Motor neuron (in vitro differentiated cells): ENCODE measurements around the gene LENG1. TPM values are rescaled to one million over a fixed set of nuclear protein-coding genes. Genes with fewer than 3 reads are reported as not detected.
"Not testable (repeated sequence)": the region's sequence is repeated elsewhere in the genome, so short reads cannot be mapped to it uniquely, and the experiment has no call there.

ENCODE experiments used
- ATAC-seq, 8 experiments: fragments of 200-7000 bp; cut with Tn5 transposase; replicated peaks in 6 of 8; 2 replicates each; pipeline ENCODE4 v1.8.0; 2021; ENCODE audit warnings: mild to moderate bottlenecking in 8 of 8, moderate library complexity in 8 of 8
- H3K27ac ChIP-seq, 2 donors: fragments of 250-450 bp; sonication (Bioruptor Pico); 2 replicates each; pipeline ENCODE4 v1.9.0; 2021; ENCODE audit warnings: antibody characterized with exemption in 2 of 2, mild to moderate bottlenecking in 2 of 2, moderate library complexity in 1 of 2
- H3K4me1 ChIP-seq, 2 donors: fragments of 250-450 bp; sonication (Bioruptor Pico); replicated peaks in 1 of 2; 2 replicates each; pipeline ENCODE4 v1.6.1; 2021; ENCODE audit warnings: antibody characterized with exemption in 2 of 2, mild to moderate bottlenecking in 2 of 2, moderate library complexity in 1 of 2
- H3K4me3 ChIP-seq, 5 donors: fragments of 250-450 bp; sonication (Bioruptor Pico); 2 replicates each; pipeline ENCODE4 v1.9.0; 2021; ENCODE audit warnings: antibody characterized with exemption in 5 of 5, mild to moderate bottlenecking in 5 of 5, moderate library complexity in 4 of 5
- WGBS, 10 experiments: fragments of 450-650 bp; shearing (Covaris generic); methylation state at CpG; one replicate each; pipeline ENCODE4 v1.0.0; 2022; 5-methylcytosine and 5-hydroxymethylcytosine counted together
- in situ Hi-C, 9 experiments: fragments of 400-800 bp; cut with MboI; loops; one replicate each; pipeline ENCODE4 v1.15.0; 2021; ENCODE audit warnings: low sequenced_read_pairs in 9 of 9, low pct_unique_long_range_greater_than_20kb in 2 of 9; ENCODE audit not compliant: unreplicated experiment in 9 of 9
- total RNA-seq, 8 experiments: library from RNA; unstranded; fragments of 300-600 nt; gene quantifications; 2 replicates each; pipeline versions ENCODE4 v1.2.3 to v1.2.4, GENCODE V29; 2022

Gene LENG1
- total RNA-seq, 8 experiments from 2014 or later = 8.2 to 12.5 (median 10.9) TPM

- H3K4me1 ChIP-seq, H3K27ac ChIP-seq, H3K4me3 ChIP-seq, ATAC-seq, in situ Hi-C loops: not testable (repeated sequence)
- WGBS, 10 experiments = 60 to 94% (median 72%) methylated on average over 1 to 5 of the region's 23 CpGs; no CpG with 5 or more reads in 4 of the 10 experiments
Measured at GRCh38 chr19:54171736-54172431, 12.4 kb upstream of the LENG1 start.

DNA sequence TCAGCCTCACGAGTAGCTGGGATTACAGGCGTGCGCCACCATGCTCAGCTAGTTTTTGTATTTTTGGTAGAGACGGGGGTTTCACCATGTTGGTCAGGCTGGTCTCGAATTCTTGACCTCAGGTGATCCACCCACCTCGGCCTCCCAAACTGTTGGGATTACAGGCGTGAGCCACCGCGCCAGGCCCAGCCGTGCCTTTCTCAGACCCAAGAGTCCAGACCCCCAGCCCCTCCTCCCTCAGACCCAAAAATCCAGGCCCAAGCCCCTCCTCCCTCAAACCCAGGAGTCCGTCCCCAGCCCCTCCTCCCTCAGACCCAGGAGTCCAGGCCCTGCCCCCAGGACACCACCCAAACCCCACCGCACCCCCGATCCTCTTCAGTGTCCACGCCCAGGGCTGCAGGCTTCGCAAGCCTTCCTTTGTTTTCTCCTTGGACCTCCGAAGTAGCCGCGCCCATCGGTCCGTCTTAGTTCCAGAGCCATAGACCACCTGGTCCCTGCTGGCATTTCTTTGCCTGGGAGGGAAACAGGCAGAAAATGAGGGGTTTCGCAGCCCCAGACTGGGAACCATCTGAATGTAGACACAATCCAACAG is 9.7 kb upstream of the LENG1 start:
- WGBS, 10 experiments = 38 to 100% (median 50%) methylated on average over 1 to 4 of the region's 21 CpGs; no CpG with 5 or more reads in 6 of the 10 experiments
- Histone ChIP-seq H3K27ac (no peak overlapping the region), H3K4me3 (no peak overlapping the region), H3K4me1 (peaks cover 0 to 9% of the 10 kb centered on the region in 2 donors)
- no peak for ATAC-seq
- in situ Hi-C loops = loop anchor here in 1 of 9 experiments (10.0 kb wide), 1 partner anchor 66 kb away; no protein-coding TSS in a partner anchor

DNA sequence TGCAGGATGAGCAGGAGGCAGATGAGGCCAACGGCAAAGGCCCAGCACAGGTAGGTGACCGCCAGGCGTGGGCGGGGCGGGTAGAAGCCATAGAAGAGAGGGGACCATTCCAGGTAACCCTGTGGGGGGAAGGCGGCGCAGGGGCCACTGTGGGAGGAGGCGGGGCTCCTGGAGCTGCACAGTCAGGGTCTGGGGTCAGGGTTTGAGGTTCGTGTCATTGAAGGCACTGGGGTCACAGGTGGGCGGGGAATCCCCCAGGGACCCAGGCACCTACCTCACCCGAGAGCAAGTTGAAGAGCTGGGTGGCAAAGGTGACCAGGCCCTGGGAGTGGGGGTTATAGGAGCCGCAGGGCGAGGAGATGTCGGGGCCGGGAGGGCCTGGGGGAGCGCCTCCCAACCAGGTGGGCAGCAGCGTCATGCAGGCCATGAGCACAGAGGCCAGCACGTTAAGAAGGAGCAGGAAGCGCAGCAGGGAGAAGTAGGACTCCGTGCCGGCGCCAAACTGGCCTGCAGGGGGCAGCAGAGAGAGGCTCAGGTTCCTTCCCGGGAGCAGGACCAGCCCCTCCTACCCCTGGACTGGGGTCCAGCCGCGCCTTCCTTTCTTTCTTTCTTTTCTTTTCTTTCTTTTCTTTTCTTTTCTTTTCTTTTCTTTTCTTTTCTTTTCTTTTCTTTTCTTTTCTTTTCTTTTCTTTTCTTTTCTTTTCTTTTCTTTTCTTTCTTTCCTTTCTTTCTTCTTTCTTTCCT is 8.8 kb upstream of the LENG1 start:
- Histone ChIP-seq H3K4me3 (no peak overlapping the region), H3K4me1 (peaks cover 0 to 9% of the 10 kb centered on the region in 2 donors), H3K27ac (no peak overlapping the region)
- in situ Hi-C loops = loop anchor here in 1 of 9 experiments (10.0 kb wide), 1 partner anchor 66 kb away; no protein-coding TSS in a partner anchor
- WGBS, 10 experiments = 1 to 40% (median 5%) methylated on average over 2 to 9 of the region's 25 CpGs; no CpG with 5 or more reads in 5 of the 10 experiments
- peak; percentile 72 to 96 (median 92) for ATAC-seq

DNA sequence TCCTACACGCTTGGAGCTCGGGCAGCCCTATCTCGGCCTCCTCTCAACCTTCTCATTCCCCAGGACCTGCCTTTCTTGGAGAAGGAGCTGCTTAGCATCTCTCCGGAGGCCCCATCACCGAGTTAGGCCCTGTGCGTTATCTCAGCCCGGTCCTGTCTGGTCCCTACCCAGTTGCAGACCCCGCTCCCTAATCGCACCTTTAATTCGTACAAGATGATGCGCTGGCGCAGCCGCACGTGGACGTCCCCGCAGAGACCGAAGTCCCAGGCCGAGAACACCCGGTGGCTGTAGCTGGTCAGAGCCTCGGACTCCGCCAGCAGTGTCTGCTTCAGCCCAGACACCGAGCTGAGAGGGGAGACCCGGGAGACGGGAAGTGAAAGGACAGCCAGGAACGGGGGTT is 5.7 kb upstream of the LENG1 start:
- WGBS, 10 experiments = 80 to 100% (median 91%) methylated on average over 2 to 14 of the region's 25 CpGs; no CpG with 5 or more reads in 5 of the 10 experiments
- in situ Hi-C loops = loop anchor here in 1 of 9 experiments (10.0 kb wide), 1 partner anchor 70 kb away; no protein-coding TSS in a partner anchor
- Histone ChIP-seq H3K4me3 (no peak overlapping the region), H3K27ac (no peak overlapping the region), H3K4me1 (peaks cover 2 to 14% of the 10 kb centered on the region in 2 donors)
- ATAC-seq = no peak

GRCh38 chr19:54164369-54165068 is 5.0 kb upstream of the LENG1 start:
- no peak overlapping the region for H3K27ac ChIP-seq
- WGBS, 10 experiments = 0 to 72% (median 17%) methylated on average over 2 to 14 of the region's 37 CpGs; no CpG with 5 or more reads in 2 of the 10 experiments
- in situ Hi-C loops = loop anchor here in 1 of 9 experiments (10.0 kb wide), 1 partner anchor 70 kb away; no protein-coding TSS in a partner anchor
- peaks cover 2 to 14% of the 10 kb centered on the region in 2 donors for H3K4me1 ChIP-seq
- peak overlapping the region in 3 of 5 donors; percentile 3 to 25 (median 9) for H3K4me3 ChIP-seq
- peak in 4 of 8 experiments; percentile 13 to 36 (median 24) for ATAC-seq

- peak overlapping the region in 2 of 5 donors; percentile 42 to 45 for H3K4me3 ChIP-seq
- in situ Hi-C loops = loop anchor here in 1 of 9 experiments (10.0 kb wide), 1 partner anchor 72 kb away; no protein-coding TSS in a partner anchor
Measured at GRCh38 chr19:54162884-54163283, 3.4 kb upstream of the LENG1 start.

DNA sequence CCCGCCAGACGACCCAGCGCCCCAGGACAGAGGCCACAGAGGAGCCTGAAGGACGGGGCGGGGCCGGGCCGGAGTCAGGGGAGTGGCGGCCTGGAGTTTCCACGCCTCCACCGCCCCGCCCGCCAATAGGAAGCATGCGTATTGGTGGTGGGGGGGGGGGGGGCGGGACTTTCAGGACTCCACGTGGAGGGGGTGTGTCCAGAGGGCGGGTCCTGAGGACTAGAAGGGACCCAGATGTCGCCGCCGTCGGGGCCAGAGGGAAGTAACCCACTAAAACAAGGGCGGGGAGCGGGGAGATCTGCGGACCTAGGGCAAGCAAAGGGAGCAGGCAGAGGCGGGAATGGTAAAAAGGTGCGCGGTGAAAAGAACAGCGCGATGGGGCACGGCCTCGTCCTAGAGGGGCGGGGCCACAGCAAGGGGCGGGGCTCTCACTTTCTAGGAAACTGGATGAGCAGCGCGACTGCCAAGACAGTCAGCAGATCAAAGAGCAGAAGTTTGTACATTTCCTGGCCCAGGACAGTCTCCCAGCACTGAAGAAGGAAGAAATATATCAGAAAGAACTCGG is 2.8 kb upstream of the LENG1 start:
- 0% methylated on average over 1 to 5 of the region's 35 CpGs; no CpG with 5 or more reads in 8 of the 10 experiments for WGBS, 10 experiments
- ATAC-seq = peak in 7 of 8 experiments; percentile 1 to 21 (median 4)
- peaks cover 8 to 15% of the 10 kb centered on the region in 2 donors for H3K4me1 ChIP-seq
- in situ Hi-C loops = loop anchor here in 1 of 9 experiments (10.0 kb wide), 1 partner anchor 72 kb away; no protein-coding TSS in a partner anchor
- H3K27ac ChIP-seq = no peak overlapping the region
- peak overlapping the region; percentile 20 to 45 (median 41) for H3K4me3 ChIP-seq

More at GRCh38 chr19:54162884-54163283, 3.4 kb upstream of the LENG1 start:
- Histone ChIP-seq H3K4me1 (peaks cover 8 to 15% of the 10 kb centered on the region in 2 donors), H3K27ac (no peak overlapping the region)
- WGBS, 10 experiments = 56 to 100% (median 85%) methylated on average over 2 to 10 of the region's 14 CpGs; no CpG with 5 or more reads in 3 of the 10 experiments
- ATAC-seq = no peak

DNA sequence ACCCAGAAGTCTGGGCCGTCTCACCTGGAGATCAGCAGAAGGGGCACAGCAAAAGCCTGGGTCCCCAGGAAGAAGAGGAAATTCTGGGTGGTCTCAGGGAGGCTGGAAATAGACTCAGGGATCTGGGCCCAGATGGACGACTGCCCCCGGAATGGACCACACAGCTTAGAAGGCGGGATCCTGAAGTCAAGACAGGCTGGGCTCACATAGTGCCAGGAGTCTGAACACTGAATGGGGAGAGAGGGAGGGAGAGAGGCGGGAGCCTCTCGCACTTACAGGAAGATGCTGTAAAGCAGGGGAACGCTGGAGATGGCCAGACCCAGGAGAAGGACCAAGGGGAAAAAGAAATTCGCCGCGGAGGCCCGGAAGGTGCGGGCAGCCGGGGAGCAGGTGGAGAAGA is 1.3 kb upstream of the LENG1 start:
- in situ Hi-C loops = loop anchor here in 1 of 9 experiments (10.0 kb wide), 1 partner anchor 74 kb away; no protein-coding TSS in a partner anchor

GRCh38 chr19:54160182-54160811 is 776 bp upstream of the LENG1 start:
- H3K27ac ChIP-seq = peak overlapping the region; percentile 68 to 82
- H3K4me3 ChIP-seq = peak overlapping the region; percentile 45 to 66 (median 57)
- WGBS, 10 experiments = 0% methylated on average over 1 to 5 of the region's 28 CpGs; no CpG with 5 or more reads in 4 of the 10 experiments
- peaks cover 8 to 15% of the 10 kb centered on the region in 2 donors for H3K4me1 ChIP-seq
- peak in 6 of 8 experiments; percentile 0 to 3 (median 1) for ATAC-seq
- in situ Hi-C loops = loop anchor here in 1 of 9 experiments (10.0 kb wide), 1 partner anchor 75 kb away; no protein-coding TSS in a partner anchor

More for the DNA sequence above, 1.3 kb upstream of the LENG1 start:
- ATAC-seq = no peak
- peak overlapping the region; percentile 68 to 82 for H3K27ac ChIP-seq
- peaks cover 8 to 15% of the 10 kb centered on the region in 2 donors for H3K4me1 ChIP-seq
- peak overlapping the region; percentile 45 to 66 (median 57) for H3K4me3 ChIP-seq
- WGBS, 10 experiments = 0 to 79% (median 14%) methylated on average over 1 to 12 of the region's 13 CpGs; no CpG with 5 or more reads in 2 of the 10 experiments

GRCh38 chr19:54158812-54159351 is 639 bp downstream of the LENG1 start:
- H3K27ac ChIP-seq = peak overlapping the region; percentile 83 to 94
- peak overlapping the region; percentile 69 to 96 (median 83) for H3K4me3 ChIP-seq
- 5 to 47% (median 19%) methylated on average over 1 to 16 of the region's 19 CpGs; no CpG with 5 or more reads in 2 of the 10 experiments for WGBS, 10 experiments
- in situ Hi-C loops = no loop called here
- peaks cover 8 to 15% of the 10 kb centered on the region in 2 donors for H3K4me1 ChIP-seq
- peak in 2 of 8 experiments; percentile 3 for ATAC-seq

DNA sequence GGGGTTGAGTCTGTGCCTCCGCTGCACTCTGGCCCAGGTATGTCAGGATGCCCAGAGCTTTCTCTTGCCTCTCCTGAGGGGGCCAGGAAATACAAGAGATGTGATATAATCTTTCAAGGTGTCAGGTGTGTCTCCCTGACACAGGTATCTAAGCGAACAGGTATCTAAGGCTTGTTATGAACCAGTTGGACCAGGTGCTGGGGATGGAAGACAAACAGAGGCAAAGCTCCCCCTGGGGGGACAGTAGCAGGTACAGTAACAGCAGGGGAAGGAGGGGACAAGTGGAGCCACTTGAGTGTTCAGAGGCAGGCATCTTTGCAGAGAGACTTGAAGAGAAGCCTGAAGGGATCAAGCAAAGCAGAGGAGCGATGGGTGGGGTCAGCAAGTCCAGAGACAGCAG is 2.6 kb downstream of the LENG1 start:
- WGBS, 10 experiments = 80 to 100% (median 86%) methylated on average over 1 to 2 of the region's 3 CpGs; no CpG with 5 or more reads in 6 of the 10 experiments
- ATAC-seq = no peak
- H3K27ac ChIP-seq = no peak overlapping the region
- peaks cover 8 to 13% of the 10 kb centered on the region in 2 donors for H3K4me1 ChIP-seq
- in situ Hi-C loops = no loop called here
- H3K4me3 ChIP-seq = no peak overlapping the region
